KMS-11 (cell line): ENCODE data around the gene DNM3.
A peak's percentile ranks its signal among the peaks of the same experiment; 100 is the strongest.

ENCODE experiments used
- H2AFZ ChIP-seq: fragments of 200-600 bp; sonication (generic); 2 replicates; pipeline ENCODE4 v1.6.1; 2016; ENCODE audit warnings: antibody characterized with exemption, mixed run types, low read depth
- H3K27ac ChIP-seq: fragments of 200-600 bp; sonication (generic); 2 replicates; pipeline ENCODE4 v1.6.1; 2016; ENCODE audit warnings: mild to moderate bottlenecking, mixed run types
- H3K27me3 ChIP-seq: fragments of 200-600 bp; sonication (generic); 2 replicates; pipeline ENCODE4 v1.6.1; 2017; ENCODE audit warnings: mild to moderate bottlenecking, low read depth, mixed run types, moderate library complexity; ENCODE audit not compliant: insufficient read depth
- H3K36me3 ChIP-seq: fragments of 200-600 bp; sonication (generic); 2 replicates; pipeline ENCODE4 v1.6.1; 2017; ENCODE audit warnings: mild to moderate bottlenecking, mixed run types; ENCODE audit not compliant: insufficient read depth
- H3K4me1 ChIP-seq: fragments of 200-600 bp; sonication (generic); 2 replicates; pipeline ENCODE4 v1.6.1; 2016; ENCODE audit warnings: mild to moderate bottlenecking, low read depth, mixed run types; ENCODE audit not compliant: poor library complexity, severe bottlenecking
- H3K4me2 ChIP-seq: fragments of 200-600 bp; sonication (generic); 2 replicates; pipeline ENCODE4 v1.7.0; 2016; ENCODE audit warnings: mild to moderate bottlenecking, mixed run types
- H3K4me3 ChIP-seq: fragments of 200-600 bp; sonication (generic); IDR thresholded peaks from 2 replicates; pipeline ENCODE4 v1.6.1; 2017; ENCODE audit warnings: low read depth, low read length, mixed read lengths; ENCODE audit not compliant: insufficient read depth
- H3K79me2 ChIP-seq: fragments of 200-600 bp; sonication (generic); 2 replicates; pipeline ENCODE4 v1.6.1; 2016; ENCODE audit warnings: low read depth, mixed run types; ENCODE audit not compliant: insufficient read depth
- H3K9ac ChIP-seq: fragments of 200-600 bp; sonication (generic); 2 replicates; pipeline ENCODE4 v1.6.1; 2016; ENCODE audit warnings: mild to moderate bottlenecking, mixed run types
- H4K20me1 ChIP-seq: fragments of 200-600 bp; sonication (generic); 2 replicates; pipeline ENCODE4 v1.6.1; 2016; ENCODE audit warnings: mild to moderate bottlenecking, mixed run types; ENCODE audit not compliant: insufficient read depth
- TF ChIP-seq, protein P1 (sequence below): fragments of 200-600 bp; sonication (generic); conservative IDR thresholded peaks from 2 replicates; pipeline ENCODE4 v1.6.1; 2017; ENCODE audit warnings: low read depth, mild to moderate bottlenecking, antibody characterized with exemption, low read length, moderate library complexity, mixed read lengths

Gene DNM3

DNA sequence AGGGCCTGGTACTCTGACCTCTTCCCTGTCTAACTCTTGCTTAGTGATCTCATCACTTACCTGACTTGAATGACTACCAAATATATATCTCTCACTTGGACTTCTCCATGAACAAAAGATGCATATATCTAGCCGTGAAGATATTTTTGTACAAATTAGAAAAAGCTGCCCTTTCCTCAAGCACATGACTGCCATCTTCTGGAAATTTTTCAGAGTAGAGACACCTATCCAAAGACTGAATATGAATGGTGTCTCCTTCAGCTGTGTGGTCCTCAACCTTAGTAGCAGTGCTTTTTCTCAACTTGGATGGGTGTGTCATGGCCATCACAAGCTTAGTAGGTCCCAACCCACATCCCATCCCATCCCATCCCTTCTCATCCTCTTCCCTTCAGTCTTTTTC lies 142.3 kb downstream of the DNM3 start:
- H3K36me3 ChIP-seq, result no peaks in the 10 kb centered on the region
- TF ChIP-seq, protein P1, sequence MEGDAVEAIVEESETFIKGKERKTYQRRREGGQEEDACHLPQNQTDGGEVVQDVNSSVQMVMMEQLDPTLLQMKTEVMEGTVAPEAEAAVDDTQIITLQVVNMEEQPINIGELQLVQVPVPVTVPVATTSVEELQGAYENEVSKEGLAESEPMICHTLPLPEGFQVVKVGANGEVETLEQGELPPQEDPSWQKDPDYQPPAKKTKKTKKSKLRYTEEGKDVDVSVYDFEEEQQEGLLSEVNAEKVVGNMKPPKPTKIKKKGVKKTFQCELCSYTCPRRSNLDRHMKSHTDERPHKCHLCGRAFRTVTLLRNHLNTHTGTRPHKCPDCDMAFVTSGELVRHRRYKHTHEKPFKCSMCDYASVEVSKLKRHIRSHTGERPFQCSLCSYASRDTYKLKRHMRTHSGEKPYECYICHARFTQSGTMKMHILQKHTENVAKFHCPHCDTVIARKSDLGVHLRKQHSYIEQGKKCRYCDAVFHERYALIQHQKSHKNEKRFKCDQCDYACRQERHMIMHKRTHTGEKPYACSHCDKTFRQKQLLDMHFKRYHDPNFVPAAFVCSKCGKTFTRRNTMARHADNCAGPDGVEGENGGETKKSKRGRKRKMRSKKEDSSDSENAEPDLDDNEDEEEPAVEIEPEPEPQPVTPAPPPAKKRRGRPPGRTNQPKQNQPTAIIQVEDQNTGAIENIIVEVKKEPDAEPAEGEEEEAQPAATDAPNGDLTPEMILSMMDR, result peak; percentile 45; the same call in 1 of the 2 replicates
- no peak overlapping the region for H3K4me2 ChIP-seq
- H2AFZ ChIP-seq, result no peak overlapping the region
- H3K4me1 ChIP-seq, result no peaks in the 10 kb centered on the region
- H3K9ac ChIP-seq, result no peak overlapping the region
- no peaks in the 10 kb centered on the region for H3K27me3 ChIP-seq
- H4K20me1 ChIP-seq, result no peaks in the 10 kb centered on the region
- no peak overlapping the region for H3K27ac ChIP-seq
- no peak overlapping the region for H3K4me3 ChIP-seq
- H3K79me2 ChIP-seq, result no peaks in the 10 kb centered on the region

DNA sequence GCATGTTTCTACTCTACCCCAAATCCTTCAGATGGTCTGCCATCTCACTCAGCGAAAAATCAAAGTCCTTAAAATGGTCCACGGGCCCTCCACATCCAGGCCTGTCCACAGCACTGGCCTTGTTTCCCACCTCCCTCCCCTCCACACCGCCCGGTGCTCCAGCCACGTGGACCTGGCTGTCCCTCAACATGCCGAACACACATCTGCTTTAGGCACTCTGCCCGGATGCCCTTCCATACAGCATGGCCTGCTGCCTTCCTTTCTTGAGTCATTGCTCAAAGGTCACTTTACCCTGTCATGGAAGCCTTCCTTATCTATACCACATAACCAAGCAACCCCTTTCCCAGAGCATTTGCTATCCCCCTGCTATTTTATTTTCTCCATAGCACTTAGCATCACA lies 143.0 kb downstream of the DNM3 start:
- Histone ChIP-seq H3K9ac (no peak overlapping the region), H2AFZ (no peak overlapping the region), H4K20me1 (no peaks in the 10 kb centered on the region), H3K4me1 (no peaks in the 10 kb centered on the region), H3K4me2 (no peak overlapping the region), H3K79me2 (no peaks in the 10 kb centered on the region), H3K27ac (no peak overlapping the region), H3K36me3 (no peaks in the 10 kb centered on the region), H3K4me3 (no peak overlapping the region), H3K27me3 (no peaks in the 10 kb centered on the region)
- TF ChIP-seq, protein P1, result no peak

DNA sequence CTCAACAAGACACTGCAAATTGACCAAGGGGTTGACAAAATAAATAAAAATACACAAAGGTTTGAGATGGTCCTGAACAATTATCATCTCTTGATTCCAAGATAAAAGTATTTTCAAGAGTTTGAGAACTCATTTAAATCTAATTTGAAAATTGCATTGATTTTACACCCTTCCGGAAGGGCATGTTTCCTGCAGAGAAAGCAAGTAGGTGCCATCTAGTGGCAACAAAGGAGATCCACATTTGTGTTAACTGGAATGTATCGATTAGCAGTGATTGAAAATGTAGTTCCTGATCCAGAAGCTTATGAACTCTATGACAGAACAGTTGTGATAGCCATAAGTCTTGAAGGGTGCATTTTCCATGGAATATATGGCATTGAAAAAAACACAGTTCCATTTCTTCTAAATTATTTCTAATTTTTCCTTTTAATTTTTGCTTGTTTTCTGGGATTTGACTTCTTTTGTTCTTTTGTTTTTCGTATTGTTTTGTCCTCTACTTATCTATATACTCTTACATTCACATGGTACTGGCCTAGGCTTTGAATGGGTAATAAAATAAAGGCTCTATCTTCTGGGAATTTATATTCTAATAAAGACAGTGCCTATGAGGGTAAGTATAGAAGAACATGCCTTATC lies 143.7 kb downstream of the DNM3 start:
- Histone ChIP-seq H3K4me1 (no peaks in the 10 kb centered on the region), H4K20me1 (no peaks in the 10 kb centered on the region), H3K79me2 (no peaks in the 10 kb centered on the region), H3K9ac (no peak overlapping the region), H3K36me3 (no peaks in the 10 kb centered on the region), H3K27ac (no peak overlapping the region), H3K4me3 (no peak overlapping the region), H2AFZ (no peak overlapping the region), H3K4me2 (no peak overlapping the region), H3K27me3 (no peaks in the 10 kb centered on the region)
- TF ChIP-seq, protein P1, result peak; percentile 93

DNA sequence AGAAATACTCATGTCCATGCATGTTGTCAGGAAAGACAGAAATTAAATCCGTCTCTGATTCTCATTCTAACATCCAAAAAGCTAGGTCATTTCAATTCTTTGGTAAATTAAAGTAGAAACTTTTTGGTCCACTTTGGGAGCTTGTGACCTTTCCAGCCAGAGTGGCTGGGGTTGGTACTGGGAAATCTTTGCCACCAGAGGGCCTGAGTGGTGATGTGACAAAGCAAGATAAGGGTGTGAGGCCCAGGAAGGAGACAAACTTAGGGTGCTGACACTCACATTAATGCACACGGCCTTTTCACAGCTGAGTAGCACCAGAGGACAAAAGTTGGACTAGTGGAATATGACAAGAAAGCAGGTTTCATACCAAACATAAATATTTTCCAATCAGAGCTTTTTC lies 144.3 kb downstream of the DNM3 start:
- H3K4me1 ChIP-seq, result no peaks in the 10 kb centered on the region
- H3K27ac ChIP-seq, result no peak overlapping the region
- H4K20me1 ChIP-seq, result no peaks in the 10 kb centered on the region
- no peak overlapping the region for H3K9ac ChIP-seq
- no peaks in the 10 kb centered on the region for H3K27me3 ChIP-seq
- H3K79me2 ChIP-seq, result no peaks in the 10 kb centered on the region
- H2AFZ ChIP-seq, result no peak overlapping the region
- H3K4me2 ChIP-seq, result no peak overlapping the region
- H3K36me3 ChIP-seq, result no peaks in the 10 kb centered on the region
- no peak overlapping the region for H3K4me3 ChIP-seq
- TF ChIP-seq, protein P1, result no peak
